Mucosa of stomach (tissue), 1 donor: ENCODE data around the gene AMH.

Experiments used
- H3K27me3 ChIP-seq: one replicate; pipeline ENCODE4 v1.7.0; 2013; ENCODE audit warnings: mild to moderate bottlenecking, low read length; ENCODE audit not compliant: control insufficient read depth, insufficient read depth
- H3K36me3 ChIP-seq: one replicate; pipeline ENCODE4 v1.7.0; 2013; ENCODE audit warnings: low read length; ENCODE audit not compliant: control insufficient read depth, insufficient read depth
- H3K4me1 ChIP-seq: one replicate; pipeline ENCODE4 v1.7.0; 2013; ENCODE audit warnings: mild to moderate bottlenecking, low read length; ENCODE audit not compliant: control insufficient read depth, insufficient read depth
- H3K4me3 ChIP-seq: one replicate; pipeline ENCODE4 v1.7.0; 2013; ENCODE audit warnings: low read length
- H3K9ac ChIP-seq: one replicate; pipeline ENCODE4 v1.7.0; 2013; ENCODE audit warnings: mild to moderate bottlenecking, low read length, moderate library complexity
- H3K9me3 ChIP-seq: one replicate; pipeline ENCODE4 v1.7.0; 2013; ENCODE audit warnings: mild to moderate bottlenecking, low read length, moderate library complexity; ENCODE audit not compliant: control insufficient read depth
- donor health status: Pancreatic carcinoma.

AMH gene

DNA sequence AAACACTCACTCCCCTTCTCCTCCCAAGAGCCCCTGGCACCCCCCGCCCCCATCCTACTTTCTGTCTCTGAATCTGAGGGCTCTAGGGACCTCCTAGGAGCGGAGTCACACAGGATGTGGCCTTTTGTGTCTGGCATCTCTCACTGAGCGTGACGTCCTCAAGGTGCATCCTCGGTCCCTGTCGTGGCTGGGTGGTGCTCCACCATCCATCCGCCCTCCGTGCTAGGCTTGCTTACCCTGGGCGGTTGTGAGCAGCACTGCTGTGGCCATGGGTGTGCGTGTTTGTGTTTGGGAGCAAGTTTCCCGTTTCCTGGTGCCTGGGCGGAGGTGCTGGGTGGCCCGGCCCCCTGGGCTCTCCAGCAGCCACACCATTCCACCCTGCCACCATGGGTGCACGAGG lies 25.2 kb upstream of the AMH start:
- Histone ChIP-seq H3K36me3 (peaks cover 22% of the 10 kb centered on the region), H3K27me3 (no peaks in the 10 kb centered on the region), H3K9me3 (no peaks in the 10 kb centered on the region), H3K4me1 (peaks cover 8% of the 10 kb centered on the region), H3K9ac (no peak overlapping the region), H3K4me3 (no peak overlapping the region)

DNA sequence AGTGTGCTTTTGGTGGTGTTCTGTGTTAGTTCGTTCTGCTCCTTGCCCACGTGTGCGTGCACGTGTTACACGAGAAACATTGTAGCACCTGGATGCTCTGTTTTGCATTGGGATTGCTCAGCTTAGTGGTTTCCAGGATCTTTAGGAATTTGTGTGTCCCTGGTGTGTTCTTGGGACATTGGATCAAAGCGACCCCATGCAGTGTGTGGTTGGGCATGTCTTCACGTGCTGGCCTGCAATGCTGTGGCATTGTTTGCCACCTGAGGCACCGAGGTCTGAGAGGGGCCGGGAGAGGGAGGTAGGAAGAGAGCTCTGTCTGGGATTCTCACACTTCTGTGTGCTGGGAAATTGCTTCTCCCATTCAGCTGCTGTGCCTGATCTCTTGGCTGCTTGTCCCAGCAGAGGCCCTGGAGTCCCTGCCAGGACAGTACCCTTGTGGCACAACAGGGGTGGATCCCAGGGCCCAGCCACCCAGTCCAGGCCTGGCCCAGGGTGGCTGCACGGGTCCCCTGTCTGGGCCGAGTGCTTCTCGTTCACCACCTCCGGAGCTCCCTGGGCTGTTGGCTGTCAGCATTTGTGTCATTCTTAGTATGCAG lies 24.3 kb upstream of the AMH start:
- H3K4me1 ChIP-seq, result peaks cover 9% of the 10 kb centered on the region
- H3K9me3 ChIP-seq, result no peaks in the 10 kb centered on the region
- no peak overlapping the region for H3K4me3 ChIP-seq
- peaks cover 26% of the 10 kb centered on the region for H3K36me3 ChIP-seq
- H3K27me3 ChIP-seq, result no peaks in the 10 kb centered on the region
- no peak overlapping the region for H3K9ac ChIP-seq

DNA sequence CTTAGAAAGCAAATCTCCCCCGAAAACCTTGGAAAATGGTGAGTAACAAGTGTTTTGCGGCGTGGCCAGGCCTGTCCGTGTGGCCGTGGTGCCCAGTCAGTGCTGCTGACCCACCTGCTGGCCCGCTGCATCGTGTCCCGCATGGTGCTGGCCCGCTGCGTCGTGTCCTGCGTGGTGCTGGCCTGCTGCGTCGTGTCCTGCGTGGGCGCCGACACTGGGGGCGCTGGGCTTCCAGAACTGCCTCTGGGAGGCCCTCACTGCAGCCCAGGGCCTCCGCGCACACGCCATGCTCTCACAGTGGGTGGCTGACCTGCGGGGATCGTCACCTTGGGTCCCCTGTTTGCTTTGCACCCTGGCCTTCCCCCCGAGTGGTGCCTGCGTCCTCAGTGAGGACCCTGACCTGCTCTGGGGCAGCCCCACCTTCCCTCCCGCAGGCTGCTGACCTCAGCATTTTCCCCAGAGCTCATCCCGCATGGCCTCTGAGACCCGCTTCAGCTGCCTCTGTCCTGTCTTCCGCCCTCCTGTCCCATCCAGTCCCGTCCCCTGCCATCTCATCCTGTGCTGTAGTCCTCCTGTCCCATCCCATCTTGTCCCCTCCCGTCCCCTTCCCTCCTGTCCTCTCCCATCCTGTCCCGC lies 23.6 kb upstream of the AMH start:
- peaks cover 26% of the 10 kb centered on the region for H3K36me3 ChIP-seq
- H3K9me3 ChIP-seq, result no peaks in the 10 kb centered on the region
- no peak overlapping the region for H3K4me3 ChIP-seq
- no peaks in the 10 kb centered on the region for H3K27me3 ChIP-seq
- H3K4me1 ChIP-seq, result peaks cover 9% of the 10 kb centered on the region
- H3K9ac ChIP-seq, result no peak overlapping the region

DNA sequence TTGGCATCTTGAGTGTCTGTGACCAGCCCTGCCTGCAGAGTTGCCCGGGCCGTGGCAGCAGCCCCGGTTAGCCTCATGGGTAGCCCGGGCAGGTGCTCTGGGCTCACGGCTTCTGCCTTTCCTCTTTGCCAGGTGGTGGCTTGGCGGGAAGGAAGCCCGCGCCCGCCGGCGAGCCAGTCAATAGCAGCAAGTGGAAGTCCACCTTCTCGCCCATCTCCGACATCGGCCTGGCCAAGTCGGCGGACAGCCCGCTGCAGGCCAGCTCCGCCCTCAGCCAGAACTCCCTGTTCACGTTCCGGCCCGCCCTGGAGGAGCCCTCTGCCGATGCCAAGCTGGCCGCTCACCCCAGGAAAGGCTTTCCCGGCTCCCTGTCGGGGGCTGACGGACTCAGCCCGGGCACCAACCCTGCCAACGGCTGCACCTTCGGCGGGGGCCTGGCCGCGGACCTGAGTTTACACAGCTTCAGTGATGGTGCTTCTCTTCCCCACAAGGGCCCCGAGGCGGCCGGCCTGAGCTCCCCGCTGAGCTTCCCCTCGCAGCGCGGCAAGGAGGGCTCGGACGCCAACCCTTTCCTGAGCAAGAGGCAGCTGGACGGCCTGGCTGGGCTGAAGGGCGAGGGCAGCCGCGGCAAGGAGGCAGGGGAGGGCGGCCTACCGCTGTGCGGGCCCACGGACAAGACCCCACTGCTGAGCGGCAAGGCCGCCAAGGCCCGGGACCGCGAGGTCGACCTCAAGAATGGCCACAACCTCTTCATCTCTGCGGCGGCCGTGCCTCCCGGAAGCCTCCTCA lies 22.9 kb upstream of the AMH start:
- H3K36me3 ChIP-seq, result peaks cover 23% of the 10 kb centered on the region
- no peaks in the 10 kb centered on the region for H3K27me3 ChIP-seq
- H3K4me3 ChIP-seq, result no peak overlapping the region

DNA sequence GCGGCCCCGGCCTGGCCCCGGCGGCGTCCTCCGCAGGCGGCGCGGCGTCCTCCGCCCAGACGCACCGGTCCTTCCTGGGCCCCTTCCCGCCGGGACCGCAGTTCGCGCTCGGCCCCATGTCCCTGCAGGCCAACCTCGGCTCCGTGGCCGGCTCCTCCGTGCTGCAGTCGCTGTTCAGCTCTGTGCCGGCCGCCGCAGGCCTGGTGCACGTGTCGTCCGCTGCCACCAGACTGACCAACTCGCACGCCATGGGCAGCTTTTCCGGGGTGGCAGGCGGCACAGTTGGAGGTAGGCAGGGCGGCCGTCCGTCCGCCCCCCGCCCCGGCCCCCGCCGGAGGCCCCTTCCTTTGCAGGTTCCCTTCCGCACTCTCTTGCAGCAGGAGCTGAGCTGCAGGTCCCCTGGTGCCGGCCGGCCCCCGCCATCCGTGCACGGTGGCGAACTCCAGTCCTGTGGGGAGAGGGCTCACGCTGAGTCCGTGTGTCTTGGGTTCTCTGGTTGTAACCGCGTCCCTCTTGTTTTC lies 22.2 kb upstream of the AMH start:
- Histone ChIP-seq H3K4me1 (peaks cover 21% of the 10 kb centered on the region), H3K27me3 (no peaks in the 10 kb centered on the region), H3K9ac (no peak overlapping the region), H3K9me3 (no peaks in the 10 kb centered on the region), H3K4me3 (no peak overlapping the region), H3K36me3 (peaks cover 19% of the 10 kb centered on the region)

More for the DNA sequence above, 22.9 kb upstream of the AMH start:
- no peaks in the 10 kb centered on the region for H3K9me3 ChIP-seq
- H3K9ac ChIP-seq, result no peak overlapping the region
- peaks cover 14% of the 10 kb centered on the region for H3K4me1 ChIP-seq

DNA sequence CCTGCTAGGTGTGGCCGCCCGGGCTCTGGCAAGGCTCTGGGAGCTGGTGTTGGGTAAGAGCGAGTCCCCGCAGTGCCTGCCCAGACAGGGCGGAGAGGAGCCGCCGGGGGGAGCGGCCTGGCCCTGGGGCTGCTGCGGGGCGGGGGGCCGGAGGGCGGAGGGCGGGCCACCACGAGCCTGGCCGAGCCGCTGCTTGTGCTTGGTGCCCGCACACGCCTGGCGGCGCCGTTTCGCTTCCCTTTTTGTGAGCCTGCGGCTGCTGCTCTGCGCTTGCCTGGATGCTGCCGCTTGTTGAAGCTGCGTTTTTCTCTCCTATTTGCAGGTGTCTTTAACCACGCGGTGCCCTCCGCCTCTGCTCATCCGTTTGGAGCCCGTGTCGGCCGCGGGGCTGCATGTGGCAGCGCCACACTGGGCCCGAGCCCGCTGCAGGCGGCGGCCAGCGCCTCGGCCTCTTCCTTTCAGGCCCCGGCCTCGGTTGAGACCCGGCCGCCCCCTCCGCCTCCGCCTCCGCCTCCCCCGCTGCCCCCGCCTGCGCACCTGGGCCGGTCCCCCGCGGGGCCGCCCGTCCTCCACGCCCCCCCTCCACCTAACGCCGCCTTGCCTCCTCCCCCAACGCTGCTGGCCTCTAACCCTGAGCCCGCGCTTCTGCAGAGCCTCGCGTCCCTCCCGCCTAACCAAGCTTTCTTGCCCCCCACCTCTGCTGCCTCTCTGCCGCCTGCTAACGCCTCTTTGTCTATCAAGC lies 21.5 kb upstream of the AMH start:
- Histone ChIP-seq H3K4me3 (no peak overlapping the region), H3K36me3 (peaks cover 19% of the 10 kb centered on the region)

DNA sequence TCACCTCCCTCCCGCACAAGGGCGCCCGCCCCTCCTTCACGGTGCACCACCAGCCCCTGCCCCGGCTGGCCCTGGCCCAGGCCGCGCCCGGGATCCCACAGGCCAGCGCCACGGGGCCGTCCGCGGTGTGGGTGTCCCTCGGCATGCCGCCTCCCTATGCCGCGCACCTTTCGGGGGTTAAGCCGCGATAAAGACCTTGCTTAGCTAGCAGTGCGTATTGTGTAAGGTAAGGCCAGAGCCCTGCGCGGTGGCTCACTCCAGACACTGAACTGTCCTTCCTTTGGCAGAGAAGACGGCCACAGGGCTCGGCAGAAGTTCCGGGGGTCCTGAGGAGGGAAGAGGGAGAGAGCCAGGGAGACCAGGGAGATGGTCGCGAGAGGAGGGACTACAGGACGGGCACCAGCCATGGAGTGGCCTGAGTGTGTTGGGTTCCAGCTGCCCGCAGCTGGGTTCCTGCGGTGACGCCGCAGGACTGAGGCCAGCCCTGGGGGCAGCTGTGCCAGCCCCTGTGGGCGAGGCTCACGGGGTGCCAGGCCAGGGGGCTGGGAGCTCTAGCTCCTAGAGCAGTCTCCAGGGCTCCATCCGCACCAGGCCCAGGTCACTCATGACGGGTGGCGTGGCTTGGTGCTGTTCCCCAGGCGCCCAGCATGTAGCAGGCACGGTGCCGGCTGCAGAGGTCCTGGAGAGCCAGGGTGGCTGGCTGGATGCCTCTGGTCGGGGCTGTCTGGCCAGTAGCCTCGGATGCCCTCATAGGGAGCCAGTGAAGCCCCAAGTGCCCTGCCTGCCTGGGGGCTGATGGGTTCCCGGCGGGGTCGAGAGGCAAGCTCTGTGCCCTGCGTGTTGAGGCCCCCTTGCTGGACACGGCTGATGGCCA lies 20.7 kb upstream of the AMH start:
- no peaks in the 10 kb centered on the region for H3K9me3 ChIP-seq
- H3K9ac ChIP-seq, result no peak overlapping the region
- H3K4me1 ChIP-seq, result peaks cover 26% of the 10 kb centered on the region
- no peaks in the 10 kb centered on the region for H3K27me3 ChIP-seq
- H3K4me3 ChIP-seq, result no peak overlapping the region
- peaks cover 19% of the 10 kb centered on the region for H3K36me3 ChIP-seq

More for the DNA sequence above, 21.5 kb upstream of the AMH start:
- Histone ChIP-seq H3K27me3 (no peaks in the 10 kb centered on the region), H3K9me3 (no peaks in the 10 kb centered on the region), H3K9ac (no peak overlapping the region), H3K4me1 (peaks cover 23% of the 10 kb centered on the region)

DNA sequence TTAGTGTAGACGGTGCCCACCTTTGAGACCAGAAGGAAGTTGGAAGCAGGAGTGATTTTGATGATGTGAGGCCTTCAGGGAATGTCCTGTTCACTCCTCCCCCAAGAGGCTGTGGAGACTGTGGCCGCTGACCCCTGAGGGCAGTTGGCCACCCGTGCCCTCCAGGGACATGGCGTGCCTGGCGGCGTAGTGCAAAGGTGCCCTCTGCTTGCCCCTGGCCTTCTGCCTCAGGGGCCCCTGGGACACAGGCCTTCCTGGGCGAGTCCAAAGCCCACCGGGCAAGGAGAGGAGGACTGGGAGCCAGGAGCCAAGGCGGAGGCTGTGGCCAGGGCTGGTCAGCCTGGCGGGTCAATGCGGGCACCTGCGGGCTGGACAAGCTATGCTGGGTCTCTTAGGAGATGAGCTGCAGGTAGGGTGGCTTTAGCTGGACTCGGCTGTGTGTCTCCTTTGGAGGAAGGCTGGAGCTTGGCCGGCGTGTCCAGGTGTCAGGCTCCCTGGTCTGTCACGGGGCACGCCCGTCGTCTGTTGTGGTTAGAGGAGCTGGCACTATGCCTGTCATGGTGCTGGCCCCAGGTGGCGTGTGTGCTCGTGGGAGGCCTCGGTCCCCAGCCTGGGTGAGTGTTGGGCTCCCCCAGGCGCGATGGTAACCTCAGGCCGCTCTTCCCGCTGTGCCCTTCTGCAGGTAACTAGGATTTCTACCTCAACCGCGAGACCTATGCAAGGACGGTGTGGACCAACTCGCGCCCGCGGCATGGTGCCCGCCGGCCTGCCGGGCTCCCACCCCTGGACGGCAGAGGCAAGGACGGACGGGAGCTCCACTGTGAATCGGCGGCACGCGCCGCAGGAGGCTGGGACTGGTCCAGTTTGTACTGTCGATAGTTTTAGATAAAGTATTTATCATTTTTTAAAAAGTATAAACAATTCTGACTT lies 19.8 kb upstream of the AMH start:
- peaks cover 13% of the 10 kb centered on the region for H3K36me3 ChIP-seq
- H3K4me1 ChIP-seq, result peaks cover 35% of the 10 kb centered on the region

DNA sequence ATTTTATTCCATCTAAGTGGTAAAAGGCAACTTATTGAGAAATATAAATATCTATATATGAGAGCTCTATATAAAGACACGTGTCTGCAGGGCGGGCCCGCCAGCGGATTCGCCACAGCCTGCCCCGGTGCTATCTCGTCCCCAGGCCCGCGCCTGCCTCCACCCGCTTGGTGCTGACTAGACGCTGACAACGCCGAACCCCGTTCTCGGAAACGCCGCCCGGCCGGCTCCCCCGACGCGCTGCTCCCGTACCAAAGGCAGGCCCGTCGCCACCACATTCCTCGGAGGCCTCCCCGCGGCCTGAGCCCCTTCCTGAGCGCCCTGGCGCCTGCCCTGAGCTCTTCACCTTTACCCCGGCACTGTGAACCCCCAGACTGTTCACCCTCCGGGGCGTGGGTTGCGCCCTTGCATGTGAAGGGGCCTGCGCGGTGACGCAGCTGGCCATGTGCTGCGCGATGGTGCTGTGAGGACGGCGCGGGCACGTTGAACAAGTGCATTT lies 19.0 kb upstream of the AMH start:
- H3K4me1 ChIP-seq, result peaks cover 40% of the 10 kb centered on the region
- H3K36me3 ChIP-seq, result peaks cover 11% of the 10 kb centered on the region
- H3K9ac ChIP-seq, result no peak overlapping the region
- no peak overlapping the region for H3K4me3 ChIP-seq
- H3K27me3 ChIP-seq, result no peaks in the 10 kb centered on the region
- H3K9me3 ChIP-seq, result no peaks in the 10 kb centered on the region

More for the DNA sequence above, 19.8 kb upstream of the AMH start:
- no peaks in the 10 kb centered on the region for H3K9me3 ChIP-seq
- H3K27me3 ChIP-seq, result no peaks in the 10 kb centered on the region
- no peak overlapping the region for H3K9ac ChIP-seq
- H3K4me3 ChIP-seq, result no peak overlapping the region

DNA sequence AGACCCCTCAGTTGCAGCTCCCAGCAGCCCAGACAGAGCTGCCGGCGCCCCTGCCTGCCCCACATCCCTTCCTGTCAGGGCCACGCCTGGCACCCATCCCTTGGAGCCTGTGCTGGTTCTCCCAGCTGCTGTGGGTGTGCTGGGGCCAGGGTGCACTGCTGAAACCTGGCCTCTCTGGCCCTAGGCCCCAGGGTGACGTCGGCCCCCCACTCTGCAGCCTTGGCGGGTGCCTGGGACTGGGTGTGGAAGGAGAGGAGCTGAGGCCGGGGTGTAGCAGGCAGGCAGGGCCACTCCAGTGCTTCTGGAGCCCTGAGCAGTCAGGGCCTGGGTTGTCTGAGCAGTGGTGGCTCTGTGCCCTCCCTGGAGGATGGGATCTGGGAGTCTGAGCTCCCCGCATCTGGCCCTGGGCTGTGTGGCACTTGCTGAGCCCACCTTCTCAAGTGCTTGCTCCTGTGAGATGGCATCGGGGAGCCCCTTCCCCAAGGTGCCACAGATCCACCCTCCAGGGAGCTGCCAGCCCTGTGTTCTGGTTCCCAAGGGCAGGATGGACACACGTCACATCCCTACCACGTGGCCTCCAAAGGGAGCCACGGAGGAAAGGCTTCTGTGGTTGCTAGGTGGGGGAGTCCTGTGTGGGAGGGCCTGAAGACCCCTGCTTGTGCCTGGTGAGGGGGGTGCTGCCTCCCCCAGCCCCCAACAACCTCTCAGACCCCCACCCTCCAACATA lies 18.2 kb upstream of the AMH start:
- Histone ChIP-seq H3K9ac (no peak overlapping the region), H3K36me3 (peaks cover 11% of the 10 kb centered on the region), H3K4me3 (no peak overlapping the region), H3K27me3 (no peaks in the 10 kb centered on the region), H3K9me3 (no peaks in the 10 kb centered on the region), H3K4me1 (peaks cover 43% of the 10 kb centered on the region)
